Measurements from ENCODE around the gene SLC22A7.

DNA sequence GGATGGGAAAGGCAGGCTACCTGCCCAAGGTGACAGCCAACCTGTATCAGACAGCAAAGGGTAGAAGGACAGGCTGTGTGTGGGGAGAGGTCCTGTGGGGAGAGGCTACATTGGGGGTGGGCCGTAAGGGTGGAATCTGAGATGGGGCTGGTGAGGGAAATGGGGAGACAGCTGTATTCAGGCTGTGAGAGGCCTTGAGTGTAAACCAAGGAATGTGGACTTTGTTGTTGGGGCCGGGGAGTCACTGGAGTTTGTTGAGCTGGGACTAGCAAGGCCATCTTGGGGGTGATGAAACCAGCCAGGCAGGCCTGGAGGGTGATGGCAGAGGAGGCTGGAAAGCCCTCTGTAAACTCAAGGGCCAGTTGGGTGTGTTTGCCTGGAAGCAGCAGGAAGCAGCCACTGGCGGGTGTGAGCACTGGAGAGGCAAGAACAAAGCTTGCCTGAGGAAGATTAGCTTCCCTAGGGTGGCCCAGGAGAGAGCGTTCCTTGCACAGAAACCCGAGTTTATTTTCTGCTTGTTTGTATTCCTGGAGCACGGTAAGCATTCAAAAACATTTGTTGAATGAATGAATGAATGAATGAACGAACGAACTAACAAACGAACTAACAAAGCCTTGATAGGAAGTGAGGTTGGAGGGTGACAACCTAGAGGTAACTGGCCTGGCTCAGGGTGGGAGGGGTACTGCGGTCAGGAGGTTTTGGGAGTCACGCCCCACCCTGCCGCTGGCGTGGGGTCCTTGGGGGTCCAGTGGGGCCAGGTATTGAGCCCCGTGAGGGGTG is 35.9 kb upstream of the SLC22A7 start:
- TF ChIP-seq, protein P1, sequence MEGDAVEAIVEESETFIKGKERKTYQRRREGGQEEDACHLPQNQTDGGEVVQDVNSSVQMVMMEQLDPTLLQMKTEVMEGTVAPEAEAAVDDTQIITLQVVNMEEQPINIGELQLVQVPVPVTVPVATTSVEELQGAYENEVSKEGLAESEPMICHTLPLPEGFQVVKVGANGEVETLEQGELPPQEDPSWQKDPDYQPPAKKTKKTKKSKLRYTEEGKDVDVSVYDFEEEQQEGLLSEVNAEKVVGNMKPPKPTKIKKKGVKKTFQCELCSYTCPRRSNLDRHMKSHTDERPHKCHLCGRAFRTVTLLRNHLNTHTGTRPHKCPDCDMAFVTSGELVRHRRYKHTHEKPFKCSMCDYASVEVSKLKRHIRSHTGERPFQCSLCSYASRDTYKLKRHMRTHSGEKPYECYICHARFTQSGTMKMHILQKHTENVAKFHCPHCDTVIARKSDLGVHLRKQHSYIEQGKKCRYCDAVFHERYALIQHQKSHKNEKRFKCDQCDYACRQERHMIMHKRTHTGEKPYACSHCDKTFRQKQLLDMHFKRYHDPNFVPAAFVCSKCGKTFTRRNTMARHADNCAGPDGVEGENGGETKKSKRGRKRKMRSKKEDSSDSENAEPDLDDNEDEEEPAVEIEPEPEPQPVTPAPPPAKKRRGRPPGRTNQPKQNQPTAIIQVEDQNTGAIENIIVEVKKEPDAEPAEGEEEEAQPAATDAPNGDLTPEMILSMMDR (IDR thresholded peaks at IDR 0.05) = no peak
- TF ChIP-seq EP300 (IDR thresholded peaks at IDR 0.05) = no peak
- TF ChIP-seq POLR2A (IDR thresholded peaks at IDR 0.05) = no peak
